Muscle of back (tissue), 11 donors: ENCODE results near the gene CLEC18A. TPM values are rescaled to one million over a fixed set of nuclear protein-coding genes. Genes with fewer than 3 reads are reported as not detected.
"Not testable (repeated sequence)": the region's sequence is repeated elsewhere in the genome, so short reads cannot be mapped to it uniquely, and the experiment has no call there.

Source experiments
- DNase-seq, 3 donors: peaks; one replicate each; pipeline versions ENCODE4 v3.0.0 to v3.0.0-alpha.2; 2013
- polyA plus RNA-seq, 10 donors: library from polyadenylated mRNA; unstranded; fragments of 120-200 nt; gene quantifications; one replicate each; pipeline ENCODE4 v1.2.1, GENCODE V29; 2013; ENCODE audit not compliant: insufficient read length in 10 of 10

Gene CLEC18A
- polyA plus RNA-seq, 10 donors = 0.26 to 1.3 (median 0.71) TPM

- peak; percentile 45 to 74 (median 66) for DNase-seq
These were observed 20.9 kb upstream of the CLEC18A start for GRCh38 chr16:69930117-69930776.

- DNase-seq = no peak
These were observed 19.5 kb upstream of the CLEC18A start for GRCh38 chr16:69931631-69932030.

- DNase-seq = no peak
These were observed 18.9 kb upstream of the CLEC18A start for GRCh38 chr16:69932228-69932627.

GRCh38 chr16:69932691-69933392 lies 18.3 kb upstream of the CLEC18A start:
- DNase-seq = no peak

- no peak for DNase-seq
These were observed 17.1 kb upstream of the CLEC18A start for GRCh38 chr16:69934044-69934443.

- no peak for DNase-seq
These were observed 16.4 kb upstream of the CLEC18A start for GRCh38 chr16:69934751-69935150.

GRCh38 chr16:69935278-69935711 lies 15.8 kb upstream of the CLEC18A start:
- no peak for DNase-seq

GRCh38 chr16:69935740-69936139 lies 15.4 kb upstream of the CLEC18A start:
- no peak for DNase-seq

- no peak for DNase-seq
These were observed 14.9 kb upstream of the CLEC18A start for GRCh38 chr16:69936252-69936651.

GRCh38 chr16:69936751-69937211 lies 14.4 kb upstream of the CLEC18A start:
- no peak for DNase-seq

GRCh38 chr16:69937465-69937951 lies 13.6 kb upstream of the CLEC18A start:
- no peak for DNase-seq

- DNase-seq = no peak
These were observed 11.9 kb upstream of the CLEC18A start for GRCh38 chr16:69938981-69939820.

GRCh38 chr16:69939821-69940585 lies 11.1 kb upstream of the CLEC18A start:
- DNase-seq = no peak

GRCh38 chr16:69940676-69941075 lies 10.5 kb upstream of the CLEC18A start:
- DNase-seq = no peak

- no peak for DNase-seq
These were observed 9.7 kb upstream of the CLEC18A start for GRCh38 chr16:69941251-69942098.

GRCh38 chr16:69942099-69942491 lies 9.0 kb upstream of the CLEC18A start:
- no peak for DNase-seq

- DNase-seq = no peak
These were observed 8.4 kb upstream of the CLEC18A start for GRCh38 chr16:69942627-69943170.

- DNase-seq = not testable (repeated sequence)
These were observed 7.7 kb upstream of the CLEC18A start for GRCh38 chr16:69943241-69944036.

- not testable (repeated sequence) for DNase-seq
These were observed 723 bp upstream of the CLEC18A start for GRCh38 chr16:69950411-69950810.
